ENCODE data around the gene PPT1.

PPT1 gene

GRCh38 chr1:40092241-40092640, 4.8 kb downstream of the PPT1 start:
- DNase-seq: no peak

GRCh38 chr1:40090652-40091355, 6.2 kb downstream of the PPT1 start:
- no peak for DNase-seq

- peak; percentile 36 for DNase-seq
Observed at GRCh38 chr1:40084750-40085149, 12.3 kb downstream of the PPT1 start.

GRCh38 chr1:40081871-40082270, 15.2 kb downstream of the PPT1 start:
- DNase-seq: no peak

GRCh38 chr1:40079774-40080400, 17.2 kb downstream of the PPT1 start:
- DNase-seq: no peak

- DNase-seq: peak; percentile 60
Observed at GRCh38 chr1:40078512-40079333, 18.3 kb downstream of the PPT1 start.

- DNase-seq: peak; percentile 86
Observed at GRCh38 chr1:40076895-40077312, 20.1 kb downstream of the PPT1 start.

- no peak for DNase-seq
Observed at GRCh38 chr1:40075266-40075665, 21.8 kb downstream of the PPT1 start.

- no peak for DNase-seq
Observed at GRCh38 chr1:40073062-40073461, 24.0 kb downstream of the PPT1 start.

- no peak for DNase-seq
Observed at GRCh38 chr1:40072142-40072541, 24.9 kb downstream of the PPT1 start.

- no peak for DNase-seq
Observed at GRCh38 chr1:40067851-40068250, 29.2 kb downstream of the PPT1 start.

GRCh38 chr1:40067023-40067422, 30.0 kb downstream of the PPT1 start:
- DNase-seq: peak; percentile 14

GRCh38 chr1:40064797-40065499, 32.1 kb downstream of the PPT1 start:
- DNase-seq: no peak

- DNase-seq: no peak
Observed at GRCh38 chr1:40059960-40060750, 36.9 kb downstream of the PPT1 start.

GRCh38 chr1:40059338-40059959, 37.6 kb downstream of the PPT1 start:
- no peak for DNase-seq

GRCh38 chr1:40058453-40059337, 38.4 kb downstream of the PPT1 start:
- no peak for DNase-seq

- DNase-seq: no peak
Observed at GRCh38 chr1:40058097-40058452, 39.0 kb downstream of the PPT1 start.

- DNase-seq: no peak
Observed at GRCh38 chr1:40057310-40058030, 39.6 kb downstream of the PPT1 start.

GRCh38 chr1:40056519-40057309, 40.3 kb downstream of the PPT1 start:
- no peak for DNase-seq
